Activated CD4-positive, alpha-beta T cell treated with anti-CD3 and anti-CD28 coated beads, Interleukin-2, Interleukin-6, amounts not matched to agents 100 ng/mL and 50 ng/mL, durations not matched to agents 16 hours and 8 hours (primary cell): Measurements from ENCODE around the gene MAML2.

Experiments
- DNase-seq: peaks from one replicate; pipeline ENCODE4 v3.0.0-alpha.2; 2020

The MAML2 gene

GRCh38 chr11:96147906-96148486, 195.0 kb downstream of the MAML2 start:
- no peak for DNase-seq

GRCh38 chr11:96147186-96147585, 195.8 kb downstream of the MAML2 start:
- no peak for DNase-seq

GRCh38 chr11:96146765-96147164, 196.2 kb downstream of the MAML2 start:
- DNase-seq = no peak

GRCh38 chr11:96145163-96145585, 197.8 kb downstream of the MAML2 start:
- no peak for DNase-seq

GRCh38 chr11:96144553-96144952, 198.4 kb downstream of the MAML2 start:
- DNase-seq = no peak

GRCh38 chr11:96143041-96143521, 199.9 kb downstream of the MAML2 start:
- DNase-seq = no peak

- DNase-seq = no peak
Measured at GRCh38 chr11:96141626-96142025, 201.4 kb downstream of the MAML2 start.

- no peak for DNase-seq
Measured at GRCh38 chr11:96139691-96140090, 203.3 kb downstream of the MAML2 start.

GRCh38 chr11:96137373-96137772, 205.6 kb downstream of the MAML2 start:
- no peak for DNase-seq

- DNase-seq = no peak
Measured at GRCh38 chr11:96136613-96137298, 206.2 kb downstream of the MAML2 start.

GRCh38 chr11:96134602-96135001, 208.4 kb downstream of the MAML2 start:
- DNase-seq = no peak

GRCh38 chr11:96132437-96132836, 210.6 kb downstream of the MAML2 start:
- DNase-seq = no peak

- DNase-seq = no peak
Measured at GRCh38 chr11:96130061-96130620, 212.9 kb downstream of the MAML2 start.

- no peak for DNase-seq
Measured at GRCh38 chr11:96127596-96127959, 215.4 kb downstream of the MAML2 start.

- DNase-seq = no peak
Measured at GRCh38 chr11:96126917-96127595, 215.9 kb downstream of the MAML2 start.

GRCh38 chr11:96125400-96125799, 217.6 kb downstream of the MAML2 start:
- no peak for DNase-seq

- DNase-seq = no peak
Measured at GRCh38 chr11:96124155-96124554, 218.8 kb downstream of the MAML2 start.

GRCh38 chr11:96123301-96123700, 219.7 kb downstream of the MAML2 start:
- no peak for DNase-seq

GRCh38 chr11:96122601-96123074, 220.4 kb downstream of the MAML2 start:
- no peak for DNase-seq

- DNase-seq = no peak
Measured at GRCh38 chr11:96119211-96119610, 223.8 kb downstream of the MAML2 start.

GRCh38 chr11:96116376-96116775, 226.6 kb downstream of the MAML2 start:
- DNase-seq = no peak

- DNase-seq = peak; percentile 15
Measured at GRCh38 chr11:96114178-96115064, 228.6 kb downstream of the MAML2 start.
